Mucosa of descending colon (tissue), 3 donors: Measurements from ENCODE around the gene PTPRT. TPM values are rescaled to one million over a fixed set of nuclear protein-coding genes. Genes with fewer than 3 reads are reported as not detected.

ENCODE experiments used
- ATAC-seq: fragments of 200-7000 bp; cut with Tn5 transposase; one replicate; pipeline ENCODE4 v1.9.1; 2020; ENCODE audit warnings: mild to moderate bottlenecking, moderate library complexity
- DNase-seq, 3 donors: peaks; one replicate each; pipeline ENCODE4 v3.0.0-alpha.2; 2020
- H3K36me3 ChIP-seq: fragments of 200-600 bp; one replicate; pipeline ENCODE4 v1.8.0; 2021; ENCODE audit warnings: low read depth, mild to moderate bottlenecking
- H3K4me1 ChIP-seq: fragments of 200-600 bp; one replicate; pipeline ENCODE4 v1.8.0; 2021; ENCODE audit warnings: low read depth, mild to moderate bottlenecking
- H3K4me3 ChIP-seq: fragments of 200-600 bp; one replicate; pipeline ENCODE4 v1.8.0; 2021; ENCODE audit warnings: mild to moderate bottlenecking
- H3K9me3 ChIP-seq: fragments of 200-600 bp; one replicate; pipeline ENCODE4 v1.8.0; 2021; ENCODE audit warnings: mild to moderate bottlenecking
- CTCF ChIP-seq: fragments of 200-600 bp; IDR thresholded peaks from one replicate; pipeline ENCODE4 v1.8.0; 2022; ENCODE audit warnings: antibody characterized with exemption, mild to moderate bottlenecking
- intact Hi-C, 2 donors: fragments of 100-400 bp; cut with DNase I in 1 of 2; cut with micrococcal nuclease in 1 of 2; formaldehyde crosslinking; loops; one replicate each; pipeline versions ENCODE4 v1.11.0 to v1.11.1; 2022; cut with DNase I, micrococcal nuclease
- total RNA-seq, 3 donors: library from RNA; stranded (reverse); fragmentation: NEBNext Ultra II Directional in 2 of 3; extraction: Animal tissue kit (Norgen Biotek cat#: 25700) in 2 of 3; gene quantifications; one replicate each; pipeline versions ENCODE4 v1.2.1 to v1.2.4, GENCODE V29; 2021 to 2023
- donor health status: DM: no; HTN: no; CAD: no; lungs with moderate emphysema.
- donor health status: DM: no; HTN: no; CAD: no.
- donor health status: DM: no; HTN: yes; CAD: no.

Gene PTPRT
- total RNA-seq, 3 donors from 2014 or later = 0.19 to 0.43 (median 0.38) TPM

GRCh38 chr20:43023836-43024235 lies 165.9 kb downstream of the PTPRT start:
- DNase-seq (no peak), ATAC-seq (no peak)
- intact Hi-C loops = no loop called here

GRCh38 chr20:43022568-43022967 lies 167.1 kb downstream of the PTPRT start:
- Histone ChIP-seq H3K9me3 (no peaks in the 10 kb centered on the region), H3K4me3 (no peak overlapping the region), H3K36me3 (no peaks in the 10 kb centered on the region), H3K4me1 (no peaks in the 10 kb centered on the region)
- ATAC-seq (no peak), DNase-seq (no peak)
- intact Hi-C loops = no loop called here
- TF ChIP-seq CTCF = no peak

More at GRCh38 chr20:43023836-43024235, 165.9 kb downstream of the PTPRT start:
- H3K4me3 ChIP-seq = no peak overlapping the region
- TF ChIP-seq CTCF = no peak
- H3K4me1 ChIP-seq = no peaks in the 10 kb centered on the region
- H3K9me3 ChIP-seq = no peaks in the 10 kb centered on the region
- no peaks in the 10 kb centered on the region for H3K36me3 ChIP-seq

- no peak for TF ChIP-seq CTCF
- ATAC-seq (no peak), DNase-seq (no peak)
- H3K4me1 ChIP-seq = no peaks in the 10 kb centered on the region
- no peaks in the 10 kb centered on the region for H3K9me3 ChIP-seq
- intact Hi-C loops = no loop called here
- no peak overlapping the region for H3K4me3 ChIP-seq
- no peaks in the 10 kb centered on the region for H3K36me3 ChIP-seq
Measured at GRCh38 chr20:43022081-43022480, 167.6 kb downstream of the PTPRT start.

GRCh38 chr20:43017241-43018030 lies 172.3 kb downstream of the PTPRT start:
- Histone ChIP-seq H3K9me3 (no peaks in the 10 kb centered on the region), H3K4me1 (no peaks in the 10 kb centered on the region), H3K36me3 (no peaks in the 10 kb centered on the region), H3K4me3 (no peak overlapping the region)
- intact Hi-C loops = no loop called here
- TF ChIP-seq CTCF = no peak
- DNase-seq (no peak), ATAC-seq (no peak)

- DNase-seq = no peak
- Histone ChIP-seq H3K4me1 (no peaks in the 10 kb centered on the region), H3K9me3 (no peaks in the 10 kb centered on the region), H3K4me3 (no peak overlapping the region), H3K36me3 (no peaks in the 10 kb centered on the region)
- TF ChIP-seq CTCF = no peak
- ATAC-seq = no peak
- intact Hi-C loops = no loop called here
Measured at GRCh38 chr20:43016257-43016656, 173.4 kb downstream of the PTPRT start.
